ENCODE data around the gene MAN1A1.

DNA sequence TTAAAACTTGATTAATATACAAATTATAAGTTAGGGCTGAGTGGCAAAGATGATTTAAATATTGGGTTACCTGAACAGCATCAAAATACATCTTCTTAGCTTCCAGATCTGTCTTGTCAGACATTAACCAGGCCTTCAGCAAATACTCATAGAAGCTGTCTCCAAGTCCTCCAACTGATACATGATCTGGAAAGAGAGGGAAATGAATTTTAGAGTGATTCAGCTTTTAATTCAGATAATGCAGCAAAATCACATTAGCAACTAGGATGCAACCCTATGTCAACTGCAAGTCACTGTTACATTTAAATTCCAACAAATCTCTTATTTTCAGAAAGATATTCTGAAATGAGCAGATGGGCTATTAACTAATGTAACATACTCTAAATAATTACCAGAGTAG is 155.9 kb downstream of the MAN1A1 start:
- TF ChIP-seq ZNF384 (IDR thresholded peaks at IDR 0.05) (no peak), ELF4 (IDR thresholded peaks at IDR 0.05) (no peak)
